CD4-positive, alpha-beta T cell treated with Interleukin-2 at 100 ng/mL for 4 hours (primary cell): Measurements from ENCODE around the gene TFPT.

Experiments used
- DNase-seq: peaks from one replicate; pipeline ENCODE4 v3.0.0-alpha.2; 2020; ENCODE audit warnings: low spot score

Gene TFPT

DNA sequence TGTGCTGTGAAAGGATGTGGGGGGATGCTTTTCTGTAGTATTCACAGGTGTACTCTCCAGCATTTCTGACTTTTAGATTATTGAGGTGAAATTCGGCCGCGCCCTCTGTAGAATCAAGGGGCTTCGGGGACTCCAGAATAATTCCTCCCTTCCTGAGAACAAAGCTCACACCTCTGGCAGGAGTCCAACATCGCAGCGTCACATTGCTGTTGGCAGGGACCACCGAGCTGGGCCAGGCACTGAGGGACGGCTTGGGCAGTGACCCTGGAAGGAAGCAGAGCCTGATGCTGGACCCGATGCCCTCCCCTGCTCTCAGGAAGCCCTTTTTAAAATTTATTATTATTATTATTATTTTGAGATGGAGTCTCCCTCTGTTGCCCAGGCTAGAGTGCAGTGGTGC lies 40.6 kb downstream of the TFPT start:
- no peak for DNase-seq

DNA sequence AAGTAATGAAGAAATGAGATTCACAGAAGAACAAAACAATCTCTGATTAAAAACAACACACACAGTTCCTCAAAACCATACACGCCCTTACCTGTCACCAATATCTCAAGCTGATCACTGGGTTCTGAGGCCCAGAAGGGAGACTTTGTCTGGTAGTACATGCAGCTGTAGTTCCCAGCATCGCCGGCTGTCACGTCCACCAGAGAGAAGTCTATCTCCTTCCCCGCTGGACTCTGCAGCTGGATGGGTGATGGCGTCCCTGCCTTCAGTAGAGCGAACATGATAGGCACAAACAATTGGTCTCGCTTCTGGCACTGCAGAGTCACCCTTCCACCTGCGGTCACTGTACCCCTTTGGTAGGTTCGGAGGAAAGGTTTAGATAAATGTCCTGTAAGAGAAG lies 41.6 kb downstream of the TFPT start:
- DNase-seq: no peak

DNA sequence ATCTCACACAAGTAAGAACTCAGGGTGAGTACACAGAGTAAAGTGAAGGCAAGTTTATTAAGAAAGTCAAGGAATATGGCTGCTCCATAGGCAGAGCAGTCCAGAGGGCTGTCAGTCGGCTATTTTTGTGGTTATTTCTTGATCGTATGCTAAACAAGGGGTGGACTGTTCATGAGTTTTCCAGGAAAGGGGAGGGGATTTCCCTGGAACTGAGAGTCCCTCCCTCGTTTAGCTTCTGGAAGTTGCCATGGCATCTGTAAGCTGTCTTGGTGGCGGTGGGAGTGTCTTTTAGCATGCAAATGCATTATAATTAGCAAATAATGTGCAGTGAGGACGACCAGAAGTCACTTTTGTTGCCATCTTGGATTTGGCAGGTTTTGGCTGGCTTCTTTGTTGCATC lies 46.0 kb downstream of the TFPT start:
- DNase-seq: no peak

DNA sequence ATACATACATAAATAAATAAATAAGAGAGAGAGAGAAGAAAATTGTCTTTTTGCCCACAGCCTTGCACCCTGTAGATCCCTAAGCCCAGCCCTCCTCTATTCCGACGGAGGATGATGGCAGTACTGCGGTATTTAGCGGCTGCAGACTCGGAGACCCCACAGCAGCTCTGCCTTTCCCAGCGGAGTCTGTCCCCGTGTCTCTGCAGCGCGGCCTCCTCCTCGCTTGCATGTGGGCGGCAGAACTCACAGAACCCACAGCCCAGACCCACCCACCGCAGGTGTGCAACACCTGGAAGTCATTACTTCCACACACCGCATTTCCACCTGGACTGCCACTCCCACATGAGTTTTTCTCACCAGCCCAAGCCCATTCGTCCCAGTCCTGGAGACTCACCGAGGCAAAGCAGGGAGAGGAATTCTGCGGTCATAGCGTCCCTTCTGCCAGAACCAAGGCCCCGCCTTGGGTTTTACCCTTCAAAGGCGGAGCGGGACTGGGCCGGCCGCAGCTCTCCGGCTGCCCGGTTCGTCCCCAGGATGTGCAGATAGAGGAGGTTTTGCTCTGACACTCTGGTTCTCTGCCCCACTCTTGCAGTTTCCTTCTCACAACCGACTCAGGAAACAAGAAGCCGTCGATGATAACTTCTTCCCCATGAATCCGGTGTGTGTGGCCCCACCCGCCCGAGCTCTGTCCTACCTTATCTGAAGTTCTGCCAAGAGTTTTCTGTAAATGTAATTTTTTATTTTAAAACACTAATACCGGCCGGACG lies 51.9 kb downstream of the TFPT start, which contains the start of gene VSTM1:
TSS of gene VSTM1 (minus strand) at position 548 of the 767 bp plus-strand sequence. CDS start at position 428, 120 bp downstream.
- no peak for DNase-seq

DNA sequence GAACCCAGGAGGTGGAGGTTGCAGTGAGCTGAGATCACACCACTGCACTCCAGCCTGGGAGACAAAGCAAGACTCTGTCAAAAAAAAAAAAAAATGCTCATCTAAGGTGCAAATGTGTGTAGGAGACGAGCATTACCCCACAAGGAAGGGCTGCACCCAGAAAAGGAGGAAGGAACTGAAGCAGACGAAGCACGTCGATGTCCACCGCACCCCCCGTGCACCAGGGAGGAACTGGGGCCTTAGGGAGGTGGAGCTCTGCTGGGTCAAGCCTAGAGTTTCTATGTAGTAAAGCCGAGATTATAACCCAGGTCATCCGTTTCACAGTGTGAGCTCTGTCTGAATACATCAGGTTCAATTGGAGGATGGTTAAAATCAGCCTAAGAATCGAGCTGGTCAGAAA lies 52.8 kb downstream of the TFPT start:
- DNase-seq: no peak
